Measurements from ENCODE around the gene TP53I13.

Gene TP53I13

GRCh38 chr17:29615492-29616299, 47.2 kb downstream of the TP53I13 start:
- peak; percentile 66 to 83 for DNase-seq (ENCODE audit: low read depth in 2 of 2)

- no peak for DNase-seq (ENCODE audit: low read depth in 2 of 2)
These were observed 48.0 kb downstream of the TP53I13 start for GRCh38 chr17:29616300-29617048.

- peak; percentile 92 to 93 for DNase-seq (ENCODE audit: low read depth in 2 of 2)
These were observed 48.6 kb downstream of the TP53I13 start for GRCh38 chr17:29617125-29617480.

- DNase-seq (ENCODE audit: low read depth in 2 of 2), result peak; percentile 78 to 83
These were observed 49.2 kb downstream of the TP53I13 start for GRCh38 chr17:29617481-29618271.

GRCh38 chr17:29618272-29619065, 50.0 kb downstream of the TP53I13 start:
- no peak for DNase-seq (ENCODE audit: low read depth in 2 of 2)

GRCh38 chr17:29619251-29619650, 50.8 kb downstream of the TP53I13 start:
- DNase-seq (ENCODE audit: low read depth in 2 of 2), result no peak

GRCh38 chr17:29620271-29620670, 51.8 kb downstream of the TP53I13 start:
- no peak for DNase-seq (ENCODE audit: low read depth in 2 of 2)

- no peak for DNase-seq (ENCODE audit: low read depth in 2 of 2)
These were observed 52.4 kb downstream of the TP53I13 start for GRCh38 chr17:29620779-29621500.

- DNase-seq (ENCODE audit: low read depth in 2 of 2), result no peak
These were observed 53.3 kb downstream of the TP53I13 start for GRCh38 chr17:29621751-29622194.
